Motor neuron (in vitro differentiated cells): Measurements from ENCODE around the gene WWOX. TPM values are rescaled to one million over a fixed set of nuclear protein-coding genes. Genes with fewer than 3 reads are reported as not detected.

Experiments used
- ATAC-seq, 8 experiments: fragments of 200-7000 bp; cut with Tn5 transposase; replicated peaks in 6 of 8; 2 replicates each; pipeline ENCODE4 v1.8.0; 2021; ENCODE audit warnings: mild to moderate bottlenecking in 8 of 8, moderate library complexity in 8 of 8
- H3K27ac ChIP-seq, 2 donors: fragments of 250-450 bp; sonication (Bioruptor Pico); 2 replicates each; pipeline ENCODE4 v1.9.0; 2021; ENCODE audit warnings: antibody characterized with exemption in 2 of 2, mild to moderate bottlenecking in 2 of 2, moderate library complexity in 1 of 2
- H3K4me1 ChIP-seq, 2 donors: fragments of 250-450 bp; sonication (Bioruptor Pico); replicated peaks in 1 of 2; 2 replicates each; pipeline ENCODE4 v1.6.1; 2021; ENCODE audit warnings: antibody characterized with exemption in 2 of 2, mild to moderate bottlenecking in 2 of 2, moderate library complexity in 1 of 2
- H3K4me3 ChIP-seq, 5 donors: fragments of 250-450 bp; sonication (Bioruptor Pico); 2 replicates each; pipeline ENCODE4 v1.9.0; 2021; ENCODE audit warnings: antibody characterized with exemption in 5 of 5, mild to moderate bottlenecking in 5 of 5, moderate library complexity in 4 of 5
- WGBS, 10 experiments: fragments of 450-650 bp; shearing (Covaris generic); methylation state at CpG; one replicate each; pipeline ENCODE4 v1.0.0; 2022; 5-methylcytosine and 5-hydroxymethylcytosine counted together
- in situ Hi-C, 9 experiments: fragments of 400-800 bp; cut with MboI; loops; one replicate each; pipeline ENCODE4 v1.15.0; 2021; ENCODE audit warnings: low sequenced_read_pairs in 9 of 9, low pct_unique_long_range_greater_than_20kb in 2 of 9; ENCODE audit not compliant: unreplicated experiment in 9 of 9
- total RNA-seq, 8 experiments: library from RNA; unstranded; fragments of 300-600 nt; gene quantifications; 2 replicates each; pipeline versions ENCODE4 v1.2.3 to v1.2.4, GENCODE V29; 2022

The WWOX gene
- total RNA-seq, 8 experiments from 2014 or later: 10.3 to 27.8 (median 12.3) TPM

DNA sequence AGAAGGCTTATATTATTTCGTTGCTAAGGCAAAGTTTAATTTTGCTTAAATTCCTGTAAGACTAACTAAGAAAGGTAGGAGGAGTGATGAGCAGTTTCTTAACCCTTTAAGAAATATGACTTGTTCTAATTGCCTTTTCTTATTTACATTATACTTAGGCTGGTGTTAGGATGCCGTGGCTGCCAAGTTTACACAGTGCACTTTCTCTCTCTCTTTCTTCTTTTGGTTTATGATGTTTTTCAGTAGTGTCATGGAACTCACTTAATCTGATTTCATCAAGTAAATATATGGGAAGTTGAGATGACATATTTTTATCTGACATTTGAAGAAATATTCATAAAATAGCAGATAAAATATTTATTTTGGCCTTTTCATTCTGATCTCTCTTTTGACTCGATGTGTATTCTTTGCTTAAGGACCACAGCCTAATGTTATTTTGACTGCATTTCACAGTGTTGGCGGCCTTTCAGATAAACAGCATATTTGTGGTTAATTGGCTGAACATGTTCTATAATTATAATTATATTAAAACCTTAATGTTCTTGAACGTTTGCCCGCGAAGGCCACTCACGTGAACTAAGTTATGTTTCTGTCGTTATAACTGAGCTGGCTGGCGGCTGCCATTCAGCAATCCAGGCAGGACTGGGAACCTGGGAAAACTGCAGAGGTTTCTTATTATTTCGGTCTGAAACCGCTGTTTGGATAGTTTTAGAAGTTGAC lies 191.6 kb downstream of the WWOX start:
- Histone ChIP-seq H3K27ac (no peak overlapping the region), H3K4me1 (peaks cover 21 to 35% of the 10 kb centered on the region in 2 donors), H3K4me3 (no peak overlapping the region)
- in situ Hi-C loops: no loop called here
- ATAC-seq: no peak
- 16 to 95% (median 79%) methylated on average over 2 to 12 of the region's 12 CpGs for WGBS, 10 experiments

DNA sequence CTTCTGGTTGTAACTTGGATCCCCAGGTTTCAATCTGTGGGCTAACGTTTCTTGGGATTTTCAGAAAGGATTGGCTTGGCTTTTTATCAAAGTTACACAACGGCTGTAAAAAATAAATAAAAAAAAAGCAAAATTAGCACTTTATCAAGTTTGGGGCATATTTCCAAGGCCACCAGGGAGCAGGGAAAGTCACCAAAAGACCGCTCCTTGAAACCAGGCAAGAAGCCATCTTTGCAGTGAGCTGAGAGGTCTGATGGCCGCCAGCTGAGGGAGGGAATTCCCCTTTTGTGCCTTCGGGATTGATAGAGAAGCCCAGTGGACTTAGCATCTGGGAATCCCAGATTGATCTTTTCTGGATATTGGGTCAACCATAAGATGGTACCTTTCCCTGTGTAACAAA lies 192.2 kb downstream of the WWOX start:
- H3K27ac ChIP-seq: no peak overlapping the region
- WGBS, 10 experiments: 0 to 96% (median 80%) methylated on average over 2 to 5 of the region's 5 CpGs
- in situ Hi-C loops: no loop called here
- no peak overlapping the region for H3K4me3 ChIP-seq
- no peak for ATAC-seq
- H3K4me1 ChIP-seq: peaks cover 19 to 31% of the 10 kb centered on the region in 2 donors

DNA sequence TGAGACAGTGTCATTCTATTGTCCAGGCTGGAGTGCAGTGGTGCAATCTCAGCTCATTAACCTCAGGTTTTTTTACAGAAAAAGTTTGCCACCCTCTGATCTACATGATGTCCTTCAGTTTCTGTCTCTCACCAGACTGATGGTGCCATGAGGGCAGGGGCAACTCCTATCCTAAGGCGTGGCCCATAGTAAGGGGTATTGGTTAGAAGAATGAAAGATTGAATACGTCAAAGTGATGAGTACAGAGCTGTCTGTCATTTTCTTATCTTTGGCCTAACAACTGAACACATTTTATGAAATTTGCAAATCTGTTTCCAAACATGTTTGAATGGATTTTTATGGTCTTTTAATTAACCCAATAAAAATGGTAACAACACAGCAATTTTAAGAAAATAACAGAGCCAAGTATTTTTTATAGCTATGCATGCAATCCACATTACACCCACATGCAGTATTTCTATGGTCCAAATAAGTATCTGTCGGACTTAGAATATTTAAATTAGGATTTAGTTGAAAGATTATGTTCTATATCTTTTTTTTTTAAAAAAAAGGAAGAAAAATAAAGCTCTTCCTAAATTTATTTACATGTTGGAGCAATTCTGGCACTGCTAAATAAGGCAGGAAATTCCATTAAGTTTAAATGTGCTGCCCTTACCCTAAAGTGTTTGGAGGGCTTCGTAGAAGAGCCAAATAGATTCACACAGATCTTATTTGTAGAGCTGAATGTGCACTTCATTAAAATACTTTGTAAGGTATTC lies 192.8 kb downstream of the WWOX start:
- H3K4me1 ChIP-seq: peaks cover 19 to 31% of the 10 kb centered on the region in 2 donors
- peak in 1 of 8 experiments; percentile 11 for ATAC-seq
- 10 to 100% (median 81%) methylated on average over 1 to 4 of the region's 4 CpGs; no CpG with 5 or more reads in 1 of the 10 experiments for WGBS, 10 experiments
- no peak overlapping the region for H3K27ac ChIP-seq
- in situ Hi-C loops: no loop called here
- no peak overlapping the region for H3K4me3 ChIP-seq

- H3K4me1 ChIP-seq: peaks cover 17 to 26% of the 10 kb centered on the region in 2 donors
- H3K4me3 ChIP-seq: no peak overlapping the region
- WGBS, 10 experiments: 80 to 100% methylated on average over 1 of the region's 1 CpG; no CpG with 5 or more reads in 8 of the 10 experiments
- in situ Hi-C loops: no loop called here
- peak in 3 of 8 experiments; percentile 26 to 77 (median 74) for ATAC-seq
- H3K27ac ChIP-seq: no peak overlapping the region
Observed at GRCh38 chr16:78292844-78293380, 193.5 kb downstream of the WWOX start.

- Histone ChIP-seq H3K4me1 (peaks cover 0 to 10% of the 10 kb centered on the region in 2 donors), H3K27ac (no peak overlapping the region), H3K4me3 (no peak overlapping the region)
- WGBS, 10 experiments: 42 to 100% (median 97%) methylated on average over 3 to 4 of the region's 4 CpGs; no CpG with 5 or more reads in 2 of the 10 experiments
- ATAC-seq: no peak
- in situ Hi-C loops: no loop called here
Observed at GRCh38 chr16:78294538-78295225, 195.2 kb downstream of the WWOX start.

- in situ Hi-C loops: no loop called here
- no peak overlapping the region for H3K27ac ChIP-seq
- H3K4me3 ChIP-seq: no peak overlapping the region
- 0 to 83% (median 65%) methylated on average over 1 to 6 of the region's 6 CpGs; no CpG with 5 or more reads in 1 of the 10 experiments for WGBS, 10 experiments
- H3K4me1 ChIP-seq: no peaks in the 10 kb centered on the region
- peak in 2 of 8 experiments; percentile 62 to 68 for ATAC-seq
Observed at GRCh38 chr16:78297066-78297666, 197.7 kb downstream of the WWOX start.

DNA sequence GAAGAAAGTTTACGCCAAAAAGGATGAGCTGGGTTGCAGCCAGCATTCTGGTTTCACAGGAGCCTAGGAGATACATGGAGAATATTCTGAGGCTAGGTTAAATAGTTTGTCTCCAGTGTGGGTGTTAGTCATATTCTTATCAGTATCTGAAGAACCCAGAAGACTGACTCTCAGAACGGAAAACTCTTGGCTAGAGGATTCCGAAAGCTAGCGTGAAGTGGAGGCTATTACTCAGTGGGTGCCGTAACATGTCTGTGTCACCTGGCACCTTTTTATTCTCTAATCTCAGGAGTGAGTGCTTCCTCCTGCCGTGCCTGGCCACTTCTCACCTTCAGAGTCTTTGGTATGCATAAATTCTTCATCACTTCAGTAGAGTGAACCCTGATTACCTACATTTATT lies 199.5 kb downstream of the WWOX start:
- no peak for ATAC-seq
- in situ Hi-C loops: no loop called here
- H3K27ac ChIP-seq: no peak overlapping the region
- WGBS, 10 experiments: 0 to 100% (median 88%) methylated on average over 1 to 5 of the region's 6 CpGs; no CpG with 5 or more reads in 1 of the 10 experiments
- peaks cover 0 to 2% of the 10 kb centered on the region in 2 donors for H3K4me1 ChIP-seq
- no peak overlapping the region for H3K4me3 ChIP-seq

DNA sequence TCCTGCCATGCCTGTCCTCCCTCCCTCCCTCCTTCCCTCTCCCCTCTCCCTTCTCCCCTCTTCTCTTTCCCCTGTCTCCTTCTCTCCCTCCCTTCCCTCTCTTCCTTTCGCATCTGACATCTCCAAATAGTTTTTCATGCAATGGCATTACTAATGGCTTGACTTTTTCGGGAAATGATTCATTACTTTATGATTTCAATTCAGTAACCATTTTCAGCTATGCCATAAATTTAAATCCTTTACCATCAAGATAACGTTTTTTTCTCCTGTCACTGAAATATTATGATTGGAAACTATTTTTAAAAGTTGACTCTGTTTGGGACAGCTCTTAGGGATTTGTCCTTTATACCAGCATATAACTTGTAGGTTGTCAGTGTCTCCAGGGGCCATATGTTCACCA lies 201.0 kb downstream of the WWOX start:
- Histone ChIP-seq H3K4me1 (peaks cover 0 to 2% of the 10 kb centered on the region in 2 donors), H3K27ac (no peak overlapping the region), H3K4me3 (no peak overlapping the region)
- WGBS, 10 experiments: 0 to 92% (median 56%) methylated on average over 1 to 3 of the region's 3 CpGs; no CpG with 5 or more reads in 2 of the 10 experiments
- no peak for ATAC-seq
- in situ Hi-C loops: no loop called here

DNA sequence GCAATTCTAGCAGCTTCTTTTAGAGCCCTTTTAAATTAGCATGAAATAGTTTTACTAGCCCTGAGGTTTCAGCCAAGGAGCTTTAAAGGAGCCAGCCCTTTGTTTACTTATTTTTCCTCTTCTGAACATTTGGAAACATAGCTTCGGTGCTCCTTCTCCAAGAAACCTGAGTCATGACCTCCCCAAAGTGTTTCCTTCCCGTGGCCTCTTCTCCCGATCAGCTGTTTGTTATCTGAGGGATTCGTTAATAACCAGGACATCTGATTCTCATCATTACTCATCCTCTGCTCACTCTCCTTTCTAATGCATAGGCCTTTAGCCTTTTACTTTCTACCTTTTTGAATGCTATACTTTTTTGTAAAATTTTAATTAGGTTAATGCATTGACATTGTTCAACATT lies 204.5 kb downstream of the WWOX start:
- peak in 1 of 8 experiments; percentile 39 for ATAC-seq
- Histone ChIP-seq H3K27ac (no peak overlapping the region), H3K4me3 (no peak overlapping the region), H3K4me1 (peaks cover 0 to 2% of the 10 kb centered on the region in 2 donors)
- in situ Hi-C loops: no loop called here
- WGBS, 10 experiments: 0 to 100% (median 60%) methylated on average over 1 to 4 of the region's 4 CpGs

DNA sequence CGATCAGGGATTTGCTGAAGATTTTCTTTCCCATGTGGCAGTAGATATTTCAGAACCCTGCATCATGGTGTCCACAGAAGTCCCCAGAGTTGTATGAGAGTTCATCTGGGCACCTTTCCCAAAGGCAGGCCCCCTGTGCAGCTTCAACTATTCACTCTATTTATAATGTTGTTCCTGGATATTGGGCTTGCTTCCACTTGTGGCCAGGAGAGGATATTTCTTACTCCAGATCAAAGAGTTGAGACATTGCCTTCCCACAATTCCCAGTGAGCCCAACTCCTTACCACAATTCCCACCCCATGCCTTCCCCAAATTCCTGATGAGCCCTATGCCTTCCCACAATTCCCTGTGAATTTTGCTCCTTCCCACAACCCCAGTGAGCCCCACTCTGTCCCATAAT lies 206.9 kb downstream of the WWOX start:
- no peak for ATAC-seq
- 80 to 100% (median 100%) methylated on average over 1 of the region's 1 CpG; no CpG with 5 or more reads in 3 of the 10 experiments for WGBS, 10 experiments
- in situ Hi-C loops: no loop called here
- Histone ChIP-seq H3K4me1 (peaks cover 5 to 7% of the 10 kb centered on the region in 2 donors), H3K27ac (no peak overlapping the region), H3K4me3 (no peak overlapping the region)

- peaks cover 10 to 16% of the 10 kb centered on the region in 2 donors for H3K4me1 ChIP-seq
- in situ Hi-C loops: no loop called here
- no peak overlapping the region for H3K4me3 ChIP-seq
- 25 to 100% (median 65%) methylated on average over 1 of the region's 1 CpG; no CpG with 5 or more reads in 4 of the 10 experiments for WGBS, 10 experiments
- no peak for ATAC-seq
- no peak overlapping the region for H3K27ac ChIP-seq
Observed at GRCh38 chr16:78307824-78308528, 208.5 kb downstream of the WWOX start.

DNA sequence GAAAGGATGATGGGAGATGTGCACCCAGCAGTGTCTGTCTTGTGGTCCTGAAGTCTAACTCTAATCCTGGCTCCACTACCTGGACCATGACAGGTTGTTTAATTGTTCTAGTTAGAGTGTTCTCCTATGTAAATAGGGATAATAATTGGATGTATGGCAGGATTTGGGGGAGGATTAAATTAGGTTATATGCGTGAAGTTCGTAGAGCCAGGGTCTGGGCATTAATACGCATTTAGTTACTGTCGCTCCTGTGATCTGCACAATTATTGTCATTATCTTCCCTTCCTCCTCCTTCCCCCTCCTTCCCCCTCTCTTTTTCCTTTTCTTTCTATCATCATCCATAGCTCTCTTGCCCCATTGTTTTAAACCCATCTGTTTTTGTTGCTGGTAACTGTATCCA lies 210.3 kb downstream of the WWOX start:
- 80 to 100% (median 95%) methylated on average over 1 to 4 of the region's 4 CpGs; no CpG with 5 or more reads in 1 of the 10 experiments for WGBS, 10 experiments
- no peak for ATAC-seq
- in situ Hi-C loops: no loop called here
- no peak overlapping the region for H3K4me3 ChIP-seq
- H3K27ac ChIP-seq: no peak overlapping the region
- H3K4me1 ChIP-seq: peaks cover 10 to 14% of the 10 kb centered on the region in 2 donors
